Hematopoietic multipotent progenitor cell (in vitro differentiated cells): ENCODE measurements around the gene CTIF. TPM values are rescaled to one million over a fixed set of nuclear protein-coding genes. Genes with fewer than 3 reads are reported as not detected.

Source experiments
- DNase-seq, 3 donors: peaks; one replicate each; pipeline ENCODE4 v3.0.0-alpha.2; 2011 to 2015; ENCODE audit warnings: low read depth in 2 of 3, low spot score in 2 of 3
- small RNA-seq: library from RNA; depleted of rRNA; stranded (forward); fragments of <200 nt; gene quantifications from one replicate; pipeline ENCODE3, GENCODE V24; 2012
- total RNA-seq: library from RNA; depleted of rRNA; stranded (reverse); fragments of >200 nt; gene quantifications from one replicate; pipeline ENCODE4 v1.2.3, GENCODE V29; 2012

The CTIF gene
- total RNA-seq, 1 donor: 8.6 TPM

DNA sequence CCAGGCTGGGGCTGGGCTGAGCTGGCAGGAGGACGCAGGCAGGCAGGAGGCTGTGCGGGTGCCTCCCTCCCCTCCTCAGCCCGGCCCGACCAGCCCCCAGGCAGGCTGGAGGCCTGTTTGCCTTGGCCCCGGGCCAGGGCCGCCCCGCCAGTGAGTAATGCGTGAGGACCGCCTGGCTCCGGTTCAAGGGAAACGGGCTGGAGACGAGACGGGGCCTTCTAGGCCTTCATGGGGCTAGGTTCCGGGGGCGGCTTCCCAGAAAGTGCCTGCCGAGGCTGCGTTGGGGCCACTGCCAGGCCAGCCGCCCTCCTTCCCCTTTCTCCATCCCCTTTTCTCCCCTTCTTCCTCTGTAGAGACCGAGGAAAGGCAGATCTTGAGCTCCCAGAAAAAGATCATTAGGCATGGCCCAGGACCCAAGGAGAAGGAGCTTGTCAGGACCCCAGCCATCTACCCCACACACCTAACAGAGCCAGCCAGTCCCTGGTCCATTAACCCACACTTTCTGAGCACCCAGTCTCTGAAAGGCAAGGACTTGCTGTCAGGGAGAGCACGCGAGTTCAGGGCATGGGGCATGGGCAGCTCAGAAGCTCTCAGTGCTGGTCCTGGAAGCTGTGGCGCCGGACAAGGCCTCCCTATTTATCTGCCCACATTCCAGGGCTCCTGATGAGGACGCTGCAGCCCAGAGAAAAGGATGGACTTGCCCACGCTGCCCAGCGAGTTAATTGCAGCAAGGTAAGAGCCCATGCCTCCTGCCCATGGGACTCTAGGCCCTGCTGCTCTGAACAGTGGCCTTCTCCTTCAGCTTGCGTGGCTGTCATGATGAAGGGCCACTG lies 363.4 kb downstream of the CTIF start:
- peak in 2 of 3 donors; percentile 82 to 86 for DNase-seq

DNA sequence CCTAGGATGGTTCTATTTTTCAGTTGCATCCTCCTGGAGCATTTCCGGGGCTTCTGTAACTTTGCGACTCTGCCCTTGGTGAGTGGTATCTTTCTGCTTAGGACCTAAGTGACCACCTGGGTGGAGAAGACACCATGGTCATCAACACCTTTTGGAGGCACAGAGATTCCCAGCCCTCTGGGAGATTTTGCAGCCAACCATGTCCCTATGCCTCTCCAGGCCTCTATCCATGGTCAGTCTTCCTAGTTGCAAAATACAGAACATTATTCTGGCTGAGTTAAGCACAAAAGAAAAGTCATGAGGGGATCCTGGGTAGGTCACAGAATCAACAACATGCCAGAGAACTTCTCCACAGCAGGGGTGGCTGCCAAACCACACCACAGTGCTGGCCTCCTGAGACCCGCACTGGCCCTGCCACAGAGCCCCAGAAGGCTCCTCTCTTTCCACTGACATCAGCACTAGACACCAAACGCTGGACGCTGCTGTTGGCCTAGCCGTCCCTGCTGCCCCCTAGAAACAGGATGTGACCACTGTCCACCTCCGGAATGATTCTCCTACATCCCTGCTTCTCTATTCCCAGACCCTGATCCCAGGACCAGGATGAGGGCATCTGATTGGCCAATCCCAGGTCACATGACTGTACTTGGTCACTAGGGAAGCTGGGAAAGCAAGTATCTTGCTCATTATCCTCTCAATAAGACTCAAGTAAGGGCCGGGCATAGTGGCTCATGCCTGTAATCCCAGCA lies 364.2 kb downstream of the CTIF start:
- DNase-seq: no peak

DNA sequence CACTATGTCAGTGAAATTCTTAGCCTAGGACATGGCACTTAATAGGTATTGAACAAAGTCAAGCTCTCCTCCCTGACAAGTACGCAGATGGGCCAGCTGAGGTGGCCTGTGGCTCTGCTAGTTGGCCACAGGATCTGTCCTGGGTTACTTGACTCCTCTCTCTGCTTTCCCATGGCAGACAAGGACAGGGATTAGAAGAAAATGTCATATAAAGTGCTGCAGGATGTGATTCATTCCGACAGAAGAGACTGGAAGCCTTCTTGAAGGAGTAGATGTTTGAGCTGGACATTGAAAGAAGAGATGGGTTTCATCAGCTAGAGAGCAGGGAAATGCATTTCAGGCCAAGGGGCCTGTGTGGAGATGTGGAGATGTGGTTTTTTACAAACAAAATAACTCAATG lies 365.3 kb downstream of the CTIF start:
- DNase-seq: no peak

DNA sequence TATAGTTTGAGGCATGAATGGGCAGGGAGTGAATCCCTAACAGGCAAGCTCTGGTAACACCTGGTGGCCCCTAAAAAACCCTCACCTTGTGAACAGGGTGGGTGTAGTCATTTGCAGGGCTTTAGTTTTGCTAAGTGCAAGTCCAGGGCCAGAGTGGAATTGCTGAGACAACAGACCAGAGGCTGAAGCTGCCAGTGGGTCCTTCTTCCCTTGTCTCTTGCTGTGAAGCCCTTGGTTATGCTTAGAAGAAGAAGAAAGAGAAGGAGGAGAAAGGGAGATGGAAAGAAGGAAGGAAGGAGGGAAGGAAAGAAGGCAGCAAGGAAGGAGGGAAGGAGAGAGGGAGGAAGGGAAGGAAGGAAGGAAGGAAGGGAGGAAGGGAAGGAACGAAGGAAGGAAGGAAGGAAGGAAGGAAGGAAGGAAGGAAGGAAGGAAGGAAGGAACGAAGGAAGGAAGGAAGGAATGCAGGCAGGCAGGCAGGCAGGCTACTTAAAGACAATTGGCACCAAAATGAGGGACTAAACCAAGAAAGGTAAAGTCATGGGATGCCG lies 366.1 kb downstream of the CTIF start:
- no peak for DNase-seq

DNA sequence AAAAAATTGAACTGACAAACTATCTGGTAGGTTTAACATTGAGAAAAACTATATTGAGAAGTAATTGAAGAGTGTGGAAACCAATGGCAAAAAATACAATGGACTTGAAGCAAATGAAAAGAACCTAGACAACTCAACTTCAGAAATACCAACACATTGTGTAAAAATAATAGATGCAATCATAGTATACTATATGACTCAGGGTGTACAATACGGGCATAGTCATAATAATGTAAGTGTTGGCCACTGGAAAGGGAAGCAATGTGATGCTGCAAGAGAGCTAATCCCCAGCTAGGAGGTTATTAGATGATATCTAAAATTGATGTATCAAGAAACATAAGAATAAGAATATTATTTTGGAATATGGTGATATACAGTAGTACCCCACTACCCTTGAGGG lies 366.7 kb downstream of the CTIF start:
- DNase-seq: no peak

DNA sequence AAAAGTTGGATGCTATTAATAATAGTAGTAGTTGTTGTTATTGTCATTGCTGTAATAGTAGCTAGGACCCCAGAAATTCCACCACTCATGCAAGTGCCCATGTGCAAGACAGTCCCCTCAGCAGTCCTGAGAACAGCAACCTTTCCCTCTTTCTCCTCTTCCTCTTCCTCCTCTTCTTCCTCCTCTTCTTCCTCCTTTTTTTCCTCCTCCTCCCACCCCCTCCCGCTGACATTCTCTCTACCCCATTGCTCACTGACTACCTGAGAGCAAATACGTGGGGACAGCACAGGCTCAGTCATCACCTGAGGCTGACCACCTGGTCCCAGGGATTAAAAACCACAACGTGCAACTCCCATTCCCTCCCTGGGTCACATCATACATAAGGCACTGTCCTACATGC lies 370.1 kb downstream of the CTIF start:
- no peak for DNase-seq

DNA sequence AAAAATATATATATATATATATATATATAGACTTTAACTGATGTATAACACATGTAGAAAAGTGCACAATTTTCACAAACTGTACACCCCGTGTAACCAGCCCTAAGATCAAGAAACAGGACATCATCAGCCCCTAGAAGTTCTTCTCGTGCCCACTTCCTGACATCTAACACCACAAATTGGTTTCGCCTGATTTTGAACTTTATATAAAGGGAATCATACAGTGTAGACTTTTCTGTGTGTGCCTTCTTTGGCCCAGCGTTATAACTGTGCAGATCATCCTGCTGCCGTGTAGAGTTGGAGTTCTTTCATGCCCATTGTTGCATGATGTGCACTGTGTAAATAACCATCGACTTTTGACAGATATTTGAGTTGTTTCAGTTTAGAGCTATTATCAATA lies 370.9 kb downstream of the CTIF start:
- DNase-seq: no peak

DNA sequence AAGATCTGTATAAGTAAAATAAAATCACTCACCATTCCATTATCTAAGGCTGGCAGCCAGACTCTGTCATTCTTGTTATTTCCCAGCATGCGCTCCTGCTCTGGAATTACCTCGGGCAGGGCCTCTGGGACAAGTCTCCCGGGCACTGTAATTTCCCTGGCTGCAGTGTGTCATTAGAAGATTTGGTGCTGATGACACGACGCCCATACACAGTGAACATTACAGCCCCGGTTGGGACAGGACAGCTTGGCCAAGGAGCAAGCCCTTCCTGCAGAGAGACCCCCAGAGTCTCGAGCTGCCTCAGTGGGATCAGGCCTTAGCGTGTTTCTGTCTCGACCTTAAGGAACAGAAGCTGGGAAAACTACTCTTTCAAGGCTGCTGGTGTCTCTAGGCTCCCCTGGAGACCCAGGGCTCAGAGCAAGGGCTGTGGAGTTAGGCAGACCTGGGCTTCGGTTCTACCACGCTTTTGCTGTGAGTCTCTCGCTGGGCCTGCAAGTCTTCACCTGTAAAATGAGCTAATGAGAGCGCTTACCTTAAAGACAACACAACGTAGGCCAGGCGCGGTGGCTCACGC lies 372.2 kb downstream of the CTIF start:
- DNase-seq: no peak

Small RNAs within 50 kb of the gene (small RNA-seq; reads per million reads assigned to genes)
- not detected for gene MIR4743

Other genes starting within 250 kb of the CTIF start
- gene ZBTB7C, start 129.6 kb upstream of the CTIF start, total RNA-seq: not detected